Gastrocnemius medialis (tissue), 4 donors: ENCODE data around the gene NGEF. TPM values are rescaled to one million over a fixed set of nuclear protein-coding genes. Genes with fewer than 3 reads are reported as not detected.

ENCODE experiments used
- ATAC-seq, 2 donors: fragments of 150-250 bp; one replicate each; pipeline ENCODE4 v1.9.1; 2016
- DNase-seq, 2 donors: peaks; one replicate each; pipeline ENCODE4 v3.0.0-alpha.2; 2019
- H3K27ac ChIP-seq, 4 donors: fragments of 200-600 bp; sonication (generic); 1 replicate in 1 of 4; 2 replicates in 3 of 4; pipeline ENCODE4 v1.5.1; 2016 to 2018; ENCODE audit warnings: mild to moderate bottlenecking in 2 of 4, moderate library complexity in 1 of 4
- H3K27me3 ChIP-seq, 3 donors: fragments of 200-600 bp; sonication (generic) in 2 of 3; 1 replicate in 1 of 3; 2 replicates in 2 of 3; pipeline versions ENCODE4 v1.5.1 to v1.6.0; 2016 to 2019; ENCODE audit warnings: mild to moderate bottlenecking in 1 of 3, moderate library complexity in 1 of 3
- H3K36me3 ChIP-seq, 2 donors: fragments of 200-600 bp; sonication (generic) in 1 of 2; one replicate each; pipeline ENCODE4 v1.5.1; 2017 to 2018
- H3K4me1 ChIP-seq, 2 donors: fragments of 200-600 bp; sonication (generic) in 1 of 2; one replicate each; pipeline ENCODE4 v1.5.1; 2016 to 2017; ENCODE audit warnings: mild to moderate bottlenecking in 2 of 2
- H3K4me3 ChIP-seq, 4 donors: fragments of 200-600 bp; sonication (generic) in 3 of 4; 1 replicate in 1 of 4; 2 replicates in 3 of 4; pipeline ENCODE4 v1.5.1; 2016 to 2019; ENCODE audit warnings: mild to moderate bottlenecking in 2 of 4
- H3K9me3 ChIP-seq, 3 donors: fragments of 200-600 bp; sonication (generic) in 2 of 3; 1 replicate in 1 of 3; 2 replicates in 2 of 3; pipeline ENCODE4 v1.5.1; 2016 to 2019
- POLR2A ChIP-seq, 2 donors: fragments of 450-650 bp; IDR thresholded peaks; one replicate each; pipeline ENCODE4 v1.6.1; 2017; ENCODE audit warnings: antibody characterized with exemption in 2 of 2, mild to moderate bottlenecking in 2 of 2, moderate library complexity in 2 of 2
- in situ Hi-C, 4 donors: fragments of 200-750 bp; cut with MboI; loops; one replicate each; pipeline versions ENCODE4 v1.15.0 to v1.8.0; 2017; ENCODE audit warnings: low sequenced_read_pairs in 4 of 4
- intact Hi-C: fragments of 100-400 bp; cut with DNase I; formaldehyde crosslinking; loops from one replicate; pipeline ENCODE4 v1.15.1; 2023; ENCODE audit warnings: low total_unique reads
- total RNA-seq, 4 donors: library from RNA; depleted of rRNA; stranded (reverse); fragments of >200 nt; gene quantifications; one replicate each; pipeline versions ENCODE4 v1.1.0 to v1.2.3, GENCODE V29; 2016
- TF ChIP-seq, protein P1 (sequence below), 5 experiments: fragments of 450-650 bp in 3 of 5; fragments of 200-600 bp in 2 of 5; sonication (generic) in 2 of 5; IDR thresholded peaks in 4 of 5; conservative IDR thresholded peaks in 1 of 5; 1 replicate in 4 of 5; 2 replicates in 1 of 5; pipeline ENCODE4 v1.5.1; 2016 to 2019; ENCODE audit warnings: antibody characterized with exemption in 5 of 5, mild to moderate bottlenecking in 3 of 5, moderate library complexity in 3 of 5

NGEF gene
- total RNA-seq, 4 donors from 2014 or later: 0.66 to 1.5 (median 0.84) TPM; not detected in 1

DNA sequence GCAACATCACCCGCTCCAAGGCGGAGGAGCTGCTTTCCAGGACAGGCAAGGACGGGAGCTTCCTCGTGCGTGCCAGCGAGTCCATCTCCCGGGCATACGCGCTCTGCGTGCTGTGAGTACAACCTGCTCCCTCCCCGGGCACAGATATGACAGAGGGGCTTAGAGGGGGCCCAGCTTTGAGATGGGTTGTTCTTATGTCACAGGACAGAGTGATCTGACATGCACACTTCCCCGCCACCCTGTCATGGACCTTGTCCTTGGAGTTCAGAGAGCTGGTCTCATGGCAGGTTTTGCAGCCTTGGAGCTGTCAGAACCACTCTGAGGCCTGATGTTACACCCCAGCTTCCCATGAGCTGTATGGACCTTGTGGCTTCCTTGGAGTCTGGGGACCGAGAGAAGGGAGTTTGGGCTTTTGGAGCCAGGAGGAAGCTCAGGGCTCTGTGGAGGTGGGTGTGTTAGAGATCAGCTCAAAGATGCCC, 47.5 kb upstream of the NGEF start:
- Histone ChIP-seq H3K27me3 (no peaks in the 10 kb centered on the region), H3K36me3 (no peaks in the 10 kb centered on the region), H3K4me1 (peaks cover 3 to 13% of the 10 kb centered on the region in 2 donors), H3K4me3 (peak overlapping the region; percentile 45 to 51 (median 48)), H3K9me3 (no peaks in the 10 kb centered on the region), H3K27ac (peak overlapping the region; percentile 56 to 76 (median 66))
- TF ChIP-seq, protein P1, sequence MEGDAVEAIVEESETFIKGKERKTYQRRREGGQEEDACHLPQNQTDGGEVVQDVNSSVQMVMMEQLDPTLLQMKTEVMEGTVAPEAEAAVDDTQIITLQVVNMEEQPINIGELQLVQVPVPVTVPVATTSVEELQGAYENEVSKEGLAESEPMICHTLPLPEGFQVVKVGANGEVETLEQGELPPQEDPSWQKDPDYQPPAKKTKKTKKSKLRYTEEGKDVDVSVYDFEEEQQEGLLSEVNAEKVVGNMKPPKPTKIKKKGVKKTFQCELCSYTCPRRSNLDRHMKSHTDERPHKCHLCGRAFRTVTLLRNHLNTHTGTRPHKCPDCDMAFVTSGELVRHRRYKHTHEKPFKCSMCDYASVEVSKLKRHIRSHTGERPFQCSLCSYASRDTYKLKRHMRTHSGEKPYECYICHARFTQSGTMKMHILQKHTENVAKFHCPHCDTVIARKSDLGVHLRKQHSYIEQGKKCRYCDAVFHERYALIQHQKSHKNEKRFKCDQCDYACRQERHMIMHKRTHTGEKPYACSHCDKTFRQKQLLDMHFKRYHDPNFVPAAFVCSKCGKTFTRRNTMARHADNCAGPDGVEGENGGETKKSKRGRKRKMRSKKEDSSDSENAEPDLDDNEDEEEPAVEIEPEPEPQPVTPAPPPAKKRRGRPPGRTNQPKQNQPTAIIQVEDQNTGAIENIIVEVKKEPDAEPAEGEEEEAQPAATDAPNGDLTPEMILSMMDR (IDR thresholded peaks at IDR 0.05 in 4 of 5, conservative IDR thresholded peaks at IDR 0.05 in 1 of 5): no peak
- TF ChIP-seq POLR2A (IDR thresholded peaks at IDR 0.05): peak in 1 of 2 donors; percentile 6
- ATAC-seq (no peak), DNase-seq (no peak)
- in situ Hi-C loops (loop anchor here in 2 of 4 donors (25.0 kb wide), 1 partner anchor 448 kb away; no protein-coding TSS in a partner anchor), intact Hi-C loops (no loop called here)

DNA sequence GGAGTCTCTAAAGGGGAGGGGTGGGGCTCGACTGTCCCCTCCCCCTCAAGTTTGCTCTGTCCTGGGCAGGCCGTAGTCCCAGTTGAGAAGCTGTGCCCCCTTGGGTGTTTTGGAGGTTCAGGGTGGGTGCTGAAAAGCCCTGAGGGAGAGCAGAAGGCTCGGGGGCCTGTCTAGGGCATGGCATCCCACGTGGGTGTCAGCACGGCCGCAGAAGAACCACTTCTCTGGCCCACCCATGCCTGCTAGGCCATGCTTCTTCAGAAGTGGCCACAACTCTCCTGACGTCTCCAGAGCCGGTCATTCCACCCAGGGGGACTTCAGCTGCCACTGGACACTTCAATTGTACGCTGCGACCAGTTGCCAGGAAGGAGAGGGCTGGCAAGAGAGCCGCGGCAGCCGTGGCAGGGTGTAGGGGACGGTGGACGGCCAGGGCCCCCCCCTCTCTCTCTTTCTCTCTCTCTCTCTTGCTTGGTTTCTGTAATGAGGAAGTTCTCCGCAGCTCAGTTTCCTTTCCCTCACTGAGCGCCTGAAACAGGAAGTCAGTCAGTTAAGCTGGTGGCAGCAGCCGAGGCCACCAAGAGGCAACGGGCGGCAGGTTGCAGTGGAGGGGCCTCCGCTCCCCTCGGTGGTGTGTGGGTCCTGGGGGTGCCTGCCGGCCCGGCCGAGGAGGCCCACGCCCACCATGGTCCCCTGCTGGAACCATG, 46.9 kb upstream of the NGEF start, which contains the start of gene INPP5D:
TSS of gene INPP5D (plus strand) at position 546 of the 704 bp plus-strand sequence. CDS start at position 683, 137 bp downstream.
- Histone ChIP-seq H3K27ac (peak within 1 kb of the TSS; percentile 56 to 76 (median 66)), H3K27me3 (no peaks in the 10 kb centered on the region), H3K36me3 (no peaks in the 10 kb centered on the region), H3K4me3 (peak within 1 kb of the TSS; percentile 45 to 51 (median 48)), H3K4me1 (peaks cover 3 to 13% of the 10 kb centered on the region in 2 donors), H3K9me3 (no peaks in the 10 kb centered on the region)
- ATAC-seq (peak; percentile 38 to 59), DNase-seq (peak; percentile 24 to 42)
- intact Hi-C loops (loop anchor here (10.0 kb wide), 1 partner anchor 295 kb away; no protein-coding TSS in a partner anchor), in situ Hi-C loops (loop anchor here in 2 of 4 donors (25.0 kb wide), 1 partner anchor 448 kb away; no protein-coding TSS in a partner anchor)
- TF ChIP-seq, protein P1 (IDR thresholded peaks at IDR 0.05 in 4 of 5, conservative IDR thresholded peaks at IDR 0.05 in 1 of 5): no peak
- peak in 1 of 2 donors; percentile 38 for TF ChIP-seq POLR2A (IDR thresholded peaks at IDR 0.05)

DNA sequence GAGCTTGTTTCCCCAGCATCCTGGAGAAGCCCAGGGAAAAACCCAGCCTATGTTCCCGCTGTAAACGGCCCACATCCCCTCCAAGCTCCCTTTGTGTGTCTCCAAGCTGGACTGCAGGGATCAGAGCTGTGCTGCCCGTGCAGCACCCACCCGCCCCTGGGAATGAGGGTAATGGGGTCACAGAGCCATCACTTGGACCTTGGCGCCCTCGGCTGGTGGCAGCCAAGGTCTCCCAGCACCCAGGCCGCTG, 46.4 kb upstream of the NGEF start:
- in situ Hi-C loops (loop anchor here in 2 of 4 donors (25.0 kb wide), 1 partner anchor 447 kb away; no protein-coding TSS in a partner anchor), intact Hi-C loops (loop anchor here (10.0 kb wide), 1 partner anchor 295 kb away; no protein-coding TSS in a partner anchor)
- Histone ChIP-seq H3K36me3 (no peaks in the 10 kb centered on the region), H3K27me3 (no peaks in the 10 kb centered on the region), H3K9me3 (no peaks in the 10 kb centered on the region), H3K27ac (peak overlapping the region; percentile 56 to 76 (median 66)), H3K4me3 (peak overlapping the region in 1 of 4 donors; percentile 48), H3K4me1 (peaks cover 3 to 13% of the 10 kb centered on the region in 2 donors)
- DNase-seq (no peak), ATAC-seq (no peak)
- TF ChIP-seq, protein P1 (IDR thresholded peaks at IDR 0.05 in 4 of 5, conservative IDR thresholded peaks at IDR 0.05 in 1 of 5): no peak
- no peak for TF ChIP-seq POLR2A (IDR thresholded peaks at IDR 0.05)

DNA sequence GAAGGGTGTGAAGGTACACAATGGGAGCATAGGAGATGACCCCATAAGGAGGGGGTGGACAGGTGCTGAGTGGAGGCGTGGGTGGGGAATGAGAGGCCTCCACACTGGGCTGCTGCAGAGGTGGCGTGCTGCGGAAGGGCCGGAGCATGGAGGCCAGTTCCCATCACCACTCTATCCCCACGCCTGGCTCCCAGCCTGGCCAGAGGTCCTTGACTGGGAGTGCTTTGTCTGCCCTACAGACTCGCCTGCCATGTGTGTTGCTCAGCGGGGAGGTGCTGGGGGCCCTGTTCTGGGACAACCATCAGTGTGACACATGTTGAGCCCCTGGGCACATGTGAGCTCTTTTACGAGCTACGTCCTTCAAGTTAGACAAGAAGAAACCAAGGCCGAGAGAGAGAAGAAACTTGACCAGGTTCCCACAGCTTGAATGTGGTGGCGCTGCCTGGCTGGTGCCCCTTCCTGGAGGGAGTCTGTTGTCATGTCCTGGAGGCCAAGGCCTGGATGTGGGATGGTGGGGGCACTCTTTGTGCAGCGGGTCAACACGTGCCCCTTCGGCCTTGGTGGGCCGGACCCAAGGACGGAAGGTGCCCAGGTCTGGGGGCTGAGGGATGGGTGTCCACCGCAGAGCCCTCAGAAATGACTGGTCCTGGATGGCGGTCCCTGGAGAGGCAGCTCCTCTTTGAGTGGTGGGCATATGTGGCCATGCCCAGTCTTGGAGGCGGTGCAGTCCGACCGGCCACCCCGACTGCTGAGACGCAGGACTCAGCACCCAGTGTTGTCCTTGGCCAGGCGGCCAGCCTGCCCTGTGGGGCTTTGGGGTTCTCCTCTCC, 45.9 kb upstream of the NGEF start:
- H3K36me3 ChIP-seq: no peaks in the 10 kb centered on the region
- in situ Hi-C loops (loop anchor here in 2 of 4 donors (25.0 kb wide), 1 partner anchor 447 kb away; no protein-coding TSS in a partner anchor), intact Hi-C loops (loop anchor here (10.0 kb wide), 1 partner anchor 294 kb away; no protein-coding TSS in a partner anchor)
- no peaks in the 10 kb centered on the region for H3K27me3 ChIP-seq
- H3K9me3 ChIP-seq: no peaks in the 10 kb centered on the region
- H3K27ac ChIP-seq: peak overlapping the region in 3 of 4 donors; percentile 64 to 76 (median 67)
- no peak for ATAC-seq
- H3K4me3 ChIP-seq: no peak overlapping the region
- DNase-seq: no peak
- H3K4me1 ChIP-seq: peaks cover 6 to 12% of the 10 kb centered on the region in 2 donors
- TF ChIP-seq, protein P1 (IDR thresholded peaks at IDR 0.05 in 4 of 5, conservative IDR thresholded peaks at IDR 0.05 in 1 of 5): no peak
- no peak for TF ChIP-seq POLR2A (IDR thresholded peaks at IDR 0.05)
